Activated CD8-positive, alpha-beta memory T cell treated with anti-CD3 and anti-CD28 coated beads, Interleukin-2, amount 50 U/mL, for 48 hours (primary cell): ENCODE measurements around the gene DNHD1.
A peak's percentile ranks its signal among the peaks of the same experiment; 100 is the strongest.

Experiments used
- DNase-seq: peaks from one replicate; pipeline ENCODE4 v3.0.0-alpha.2; 2020

The DNHD1 gene

GRCh38 chr11:6497069-6497839 lies at the start of gene DNHD1:
Gene DNHD1, plus strand, starts transcription at chr11:6497280. Its CDS starts 936 bp downstream, at chr11:6498216.
- DNase-seq: no peak

GRCh38 chr11:6448574-6448973 lies 48.5 kb upstream of the DNHD1 start:
- no peak for DNase-seq

- DNase-seq: no peak
Measured at GRCh38 chr11:6452219-6452618, 44.9 kb upstream of the DNHD1 start.

- no peak for DNase-seq
Measured at GRCh38 chr11:6453152-6453551, 43.9 kb upstream of the DNHD1 start.

- no peak for DNase-seq
Measured at GRCh38 chr11:6455070-6455469, 42.0 kb upstream of the DNHD1 start.

- no peak for DNase-seq
Measured at GRCh38 chr11:6456361-6457073, 40.6 kb upstream of the DNHD1 start.

- no peak for DNase-seq
Measured at GRCh38 chr11:6457581-6458320, 39.3 kb upstream of the DNHD1 start.

- DNase-seq: no peak
Measured at GRCh38 chr11:6458352-6459098, 38.6 kb upstream of the DNHD1 start.

GRCh38 chr11:6459099-6459450 lies 38.0 kb upstream of the DNHD1 start:
- no peak for DNase-seq

- no peak for DNase-seq
Measured at GRCh38 chr11:6468712-6469495, 28.2 kb upstream of the DNHD1 start.

- no peak for DNase-seq
Measured at GRCh38 chr11:6469599-6469998, 27.5 kb upstream of the DNHD1 start.

GRCh38 chr11:6472934-6473333 lies 24.1 kb upstream of the DNHD1 start:
- DNase-seq: no peak

GRCh38 chr11:6473451-6474412 lies 23.3 kb upstream of the DNHD1 start, which contains the start of gene TRIM3:
Gene TRIM3, minus strand, starts transcription at chr11:6473941. Its CDS starts 8,246 bp downstream, at chr11:6465695.
- peak; percentile 75 for DNase-seq

GRCh38 chr11:6474413-6474792 lies 22.7 kb upstream of the DNHD1 start:
- DNase-seq: no peak

- DNase-seq: no peak
Measured at GRCh38 chr11:6474806-6475500, 22.1 kb upstream of the DNHD1 start.

GRCh38 chr11:6475936-6476335 lies 21.1 kb upstream of the DNHD1 start:
- DNase-seq: no peak

- DNase-seq: no peak
Measured at GRCh38 chr11:6476571-6476970, 20.5 kb upstream of the DNHD1 start.

GRCh38 chr11:6480299-6480914 lies 16.7 kb upstream of the DNHD1 start:
- DNase-seq: no peak

- DNase-seq: peak; percentile 96
Measured at GRCh38 chr11:6481012-6481923, 15.8 kb upstream of the DNHD1 start, which contains the start of the genes ARFIP2 and TIMM10B. Gene ARFIP2, minus strand, starts transcription at chr11:6481331. Its CDS starts 910 bp downstream, at chr11:6480421. Gene TIMM10B, plus strand, starts transcription at chr11:6481501. Its CDS starts 16 bp downstream, at chr11:6481517.
